ENCODE data around the gene DNAJA1.
A peak's percentile ranks its signal among the peaks of the same experiment; 100 is the strongest.
"Not testable (repeated sequence)": the region's sequence is repeated elsewhere in the genome, so short reads cannot be mapped to it uniquely, and the experiment has no call there.

Gene DNAJA1

GRCh38 chr9:33024966-33025571, at the start of gene DNAJA1:
DNAJA1 (plus strand) TSS chr9:33025273; CDS start chr9:33026485, 1,212 bp downstream.
- peak; percentile 89 for DNase-seq

GRCh38 chr9:32978051-32978450, 47.0 kb upstream of the DNAJA1 start:
- DNase-seq, result no peak

GRCh38 chr9:32986971-32987370, 38.1 kb upstream of the DNAJA1 start:
- no peak for DNase-seq

- no peak for DNase-seq
These were observed 35.4 kb upstream of the DNAJA1 start for GRCh38 chr9:32989660-32990059.

- DNase-seq, result no peak
These were observed 33.0 kb upstream of the DNAJA1 start for GRCh38 chr9:32991897-32992594.

GRCh38 chr9:32992595-32993238, 32.4 kb upstream of the DNAJA1 start:
- no peak for DNase-seq

- DNase-seq, result not testable (repeated sequence)
These were observed 24.4 kb upstream of the DNAJA1 start for GRCh38 chr9:33000682-33001055.

GRCh38 chr9:33005335-33005734, 19.7 kb upstream of the DNAJA1 start:
- DNase-seq, result not testable (repeated sequence)

- DNase-seq, result no peak
These were observed 17.3 kb upstream of the DNAJA1 start for GRCh38 chr9:33007755-33008154.

GRCh38 chr9:33011831-33012230, 13.2 kb upstream of the DNAJA1 start:
- no peak for DNase-seq

- no peak for DNase-seq
These were observed 12.6 kb upstream of the DNAJA1 start for GRCh38 chr9:33012328-33013069.

- no peak for DNase-seq
These were observed 11.0 kb upstream of the DNAJA1 start for GRCh38 chr9:33013962-33014664.

GRCh38 chr9:33014665-33015014, 10.4 kb upstream of the DNAJA1 start:
- no peak for DNase-seq

GRCh38 chr9:33017283-33018041, 7.6 kb upstream of the DNAJA1 start:
- DNase-seq, result no peak

GRCh38 chr9:33019797-33020196, 5.3 kb upstream of the DNAJA1 start:
- no peak for DNase-seq

GRCh38 chr9:33022303-33022702, 2.8 kb upstream of the DNAJA1 start:
- DNase-seq, result no peak

- no peak for DNase-seq
These were observed 2.3 kb upstream of the DNAJA1 start for GRCh38 chr9:33022755-33023154.

GRCh38 chr9:33023661-33024060, 1.4 kb upstream of the DNAJA1 start:
- no peak for DNase-seq

- no peak for DNase-seq
These were observed 727 bp upstream of the DNAJA1 start for GRCh38 chr9:33024126-33024965.

- peak; percentile 66 for DNase-seq
These were observed 684 bp downstream of the DNAJA1 start for GRCh38 chr9:33025572-33026342.

Measured in NCI-H774 (cell line).